Right hindlimb (tissue), 1 donor: ENCODE measurements around the gene TBC1D9.

Experiments used
- DNase-seq: peaks from one replicate; pipeline ENCODE4 v3.0.0-alpha.2; 2018

Gene TBC1D9

DNA sequence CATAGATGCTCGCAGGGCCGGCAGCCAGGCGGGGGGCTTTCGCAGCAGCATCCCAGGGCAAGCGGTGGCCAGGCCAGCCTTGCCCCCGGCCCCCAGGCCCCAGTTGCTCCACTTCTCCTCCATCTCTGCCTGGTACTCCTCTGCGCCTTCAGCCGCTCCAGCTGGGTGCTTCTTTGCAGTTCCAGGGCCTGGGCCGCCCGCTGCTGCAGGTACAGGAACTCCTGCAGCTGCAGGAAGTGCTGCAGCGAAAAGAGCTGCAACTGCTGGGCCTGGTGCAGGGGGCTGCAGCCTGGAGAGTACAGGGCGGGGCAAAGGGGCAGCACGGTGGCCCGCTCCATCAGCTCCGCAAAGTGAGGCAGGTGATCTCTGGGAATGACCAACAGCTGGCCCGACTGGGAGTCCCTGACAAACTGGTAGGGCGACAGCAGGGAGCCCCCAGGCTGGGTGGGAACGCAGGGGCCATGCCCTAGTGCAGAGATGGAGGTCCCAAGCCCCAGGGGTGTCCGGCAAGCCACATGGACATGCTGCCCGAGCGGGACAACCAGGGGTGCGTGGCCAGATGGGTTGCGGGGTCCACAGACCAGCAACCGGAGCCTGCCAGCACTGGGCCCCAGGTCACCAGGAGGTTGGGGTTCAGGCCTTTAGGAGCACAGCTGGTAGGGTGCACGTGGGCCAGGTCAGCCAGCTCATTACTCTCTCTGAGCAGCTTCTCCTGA lies 111.6 kb downstream of the TBC1D9 start:
- DNase-seq = no peak

DNA sequence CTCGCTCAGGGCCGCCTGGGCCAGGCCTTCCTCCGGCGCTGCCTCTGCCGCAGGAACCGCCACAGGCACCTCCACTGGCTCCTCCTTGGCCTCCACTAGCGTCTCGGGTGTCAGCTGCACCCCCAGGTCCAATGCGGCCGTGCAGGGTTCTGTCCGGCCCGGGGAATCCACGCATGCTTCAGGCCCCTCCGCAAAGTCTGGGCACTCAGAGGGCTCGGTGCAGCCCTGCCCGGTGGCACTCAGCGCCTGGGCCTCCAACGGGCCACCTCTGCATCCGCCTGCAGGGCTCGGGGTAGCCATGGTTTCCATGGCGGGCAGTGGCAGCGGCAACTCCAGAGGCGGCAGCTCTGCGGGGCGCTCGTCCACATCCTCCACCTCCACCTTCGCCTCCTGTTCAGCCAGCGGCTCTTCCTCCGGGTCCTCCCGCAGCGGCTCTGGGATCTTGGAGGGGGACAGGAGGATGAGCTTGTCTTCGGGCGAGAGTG lies 112.6 kb downstream of the TBC1D9 start:
- DNase-seq = no peak

DNA sequence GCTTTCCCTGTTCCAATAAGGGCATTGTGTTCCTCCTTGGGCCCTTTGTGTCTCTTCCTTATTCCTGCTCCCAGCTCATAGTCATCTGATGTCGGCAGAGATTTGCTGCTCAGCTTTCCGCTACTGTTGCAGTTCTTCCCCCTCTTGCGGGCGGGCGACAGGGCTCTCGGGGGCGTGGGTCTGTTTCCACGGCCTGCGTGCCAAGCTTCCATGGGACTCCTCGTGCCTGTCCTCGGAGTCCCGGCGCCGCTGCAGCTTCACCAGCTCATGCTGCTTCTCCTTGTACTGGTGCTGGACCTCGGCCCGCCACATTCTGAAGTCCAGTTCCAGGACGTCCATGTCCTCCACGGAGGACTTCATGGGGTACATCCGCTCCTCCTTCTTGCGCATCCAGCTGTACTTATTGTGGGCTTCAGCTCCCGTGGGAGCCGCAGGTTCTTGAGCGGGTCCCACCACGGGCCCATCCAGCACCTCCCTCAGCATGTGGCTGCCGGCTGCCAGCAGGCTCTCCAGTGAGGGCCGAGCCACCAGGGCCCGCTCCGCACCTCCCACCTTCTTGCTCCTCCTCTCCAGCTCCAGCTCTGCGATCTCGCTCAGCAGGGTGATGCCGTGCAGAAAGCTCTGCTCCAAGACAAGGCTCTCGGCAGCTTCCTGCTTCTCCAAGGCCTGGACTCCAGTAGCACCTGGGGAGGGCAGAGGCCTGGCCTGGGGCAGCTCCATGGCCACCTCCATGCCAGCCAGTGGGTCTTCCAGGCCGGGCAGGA lies 113.3 kb downstream of the TBC1D9 start:
- DNase-seq = no peak

DNA sequence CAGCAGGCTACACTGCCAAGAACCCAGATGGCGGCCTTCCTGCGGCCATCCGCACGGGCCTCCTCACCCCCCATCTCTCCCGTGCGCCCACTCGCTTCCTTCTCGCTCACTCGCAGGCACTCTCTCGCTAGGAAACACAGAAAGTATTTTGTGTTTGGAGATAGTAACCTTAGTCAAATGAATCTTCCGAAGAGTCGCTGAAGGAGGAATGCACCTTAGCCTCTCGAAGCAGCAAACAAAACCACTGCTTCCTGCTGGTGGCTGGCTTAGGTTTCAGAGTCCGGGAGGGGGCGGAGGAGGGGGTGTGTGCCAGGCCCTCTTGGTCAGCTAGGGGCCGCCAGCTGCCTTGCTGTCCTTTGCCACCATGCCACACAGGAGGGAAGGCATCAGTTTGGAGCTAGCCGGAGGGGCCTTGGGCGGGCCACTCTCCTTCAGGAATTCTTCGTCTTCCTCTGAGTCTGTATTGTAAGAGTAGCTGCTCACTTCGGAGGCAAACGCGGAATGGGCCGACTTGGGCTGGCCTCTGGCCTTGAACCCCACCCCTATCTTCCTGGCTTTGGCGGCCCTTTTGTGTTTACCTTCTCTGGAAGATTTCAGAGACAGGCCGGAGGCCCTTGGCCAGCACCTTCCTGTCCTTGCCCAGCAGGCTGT lies 114.3 kb downstream of the TBC1D9 start:
- no peak for DNase-seq

DNA sequence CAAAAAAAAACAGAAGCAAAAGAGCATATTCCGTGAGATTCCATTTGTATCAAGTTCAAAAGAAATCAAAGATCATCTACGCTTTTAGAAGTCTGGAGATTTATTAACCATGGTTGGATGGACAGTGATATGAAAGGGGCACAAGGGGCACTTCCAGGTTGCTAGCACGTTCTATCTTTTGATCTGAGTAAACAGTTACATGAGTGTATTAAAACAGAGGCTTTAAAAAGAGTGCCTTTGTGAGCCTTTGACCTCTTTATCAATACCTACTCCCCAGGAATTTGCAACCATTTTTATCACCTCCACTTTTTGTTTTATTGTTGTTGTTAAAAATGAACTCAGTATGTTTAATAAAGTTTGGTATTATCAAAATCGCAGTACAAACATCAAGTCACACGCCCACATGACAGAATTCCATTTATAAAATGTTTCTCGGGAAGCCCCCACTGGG lies 115.1 kb downstream of the TBC1D9 start:
- DNase-seq = no peak

DNA sequence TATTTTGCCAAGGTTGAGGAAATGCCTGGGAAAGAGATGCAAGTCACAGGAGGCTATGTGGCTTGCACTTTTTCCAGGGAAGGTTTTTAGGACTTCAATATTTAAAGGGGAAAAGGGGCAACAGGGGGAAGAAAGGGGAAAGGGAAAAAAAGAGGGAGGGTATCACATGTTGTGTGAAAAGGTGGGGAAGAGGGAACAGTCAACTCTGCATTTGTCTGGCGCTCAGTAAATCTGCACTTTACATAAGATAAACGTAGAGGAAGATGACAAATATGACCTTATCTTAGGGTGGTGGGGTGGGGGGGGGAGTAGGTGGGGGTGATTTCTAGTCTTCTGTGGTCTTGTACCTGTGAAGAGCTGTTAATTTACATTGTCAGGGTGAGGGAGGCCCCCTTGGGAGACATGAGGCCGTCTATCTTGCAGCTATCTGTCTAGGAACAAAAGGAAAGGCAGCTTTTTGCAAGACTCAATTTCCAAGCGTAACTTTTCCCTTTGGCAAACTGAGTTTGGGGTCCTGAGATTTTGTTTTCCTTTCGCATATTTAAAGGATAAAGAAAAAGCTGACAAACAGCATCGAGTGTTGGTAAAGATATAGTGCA lies 115.9 kb downstream of the TBC1D9 start:
- DNase-seq = no peak

DNA sequence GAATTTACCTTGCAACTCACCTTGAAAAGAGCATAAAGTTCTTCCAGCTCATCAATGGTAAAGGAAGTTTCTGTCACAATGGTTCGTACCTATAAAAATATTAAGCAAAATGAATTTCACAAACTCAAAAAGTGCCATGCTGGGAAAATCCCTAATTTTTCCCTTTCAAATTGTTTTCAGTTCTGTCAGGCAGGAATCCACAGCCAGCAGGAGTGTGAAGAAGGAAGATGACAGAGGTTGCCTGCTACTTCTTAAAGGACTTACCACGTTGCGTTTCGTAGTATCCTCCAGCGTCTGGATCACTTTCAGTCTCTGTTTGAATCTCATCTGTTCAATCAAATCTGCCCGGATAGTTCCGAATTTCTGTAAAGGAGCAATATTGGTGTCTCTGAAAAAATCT lies 117.1 kb downstream of the TBC1D9 start:
- no peak for DNase-seq

DNA sequence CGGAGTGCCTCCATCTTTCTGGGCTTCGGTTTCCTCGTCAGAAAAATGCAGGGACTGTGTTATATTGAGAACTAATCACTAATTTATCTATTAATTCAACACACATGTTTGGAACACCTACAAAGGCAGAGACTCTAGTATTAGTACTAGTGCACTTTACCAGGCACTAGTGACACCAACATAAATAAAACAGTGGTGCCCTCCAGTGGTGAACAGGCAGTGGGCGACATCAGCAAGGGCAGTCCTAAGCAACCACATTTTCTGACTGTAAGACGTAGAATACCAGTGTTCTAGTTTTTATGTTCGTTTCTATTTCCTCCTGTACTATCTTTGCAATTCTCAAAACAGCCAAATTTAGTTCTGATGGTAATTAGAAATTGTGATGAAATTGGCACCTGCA lies 118.3 kb downstream of the TBC1D9 start:
- no peak for DNase-seq

DNA sequence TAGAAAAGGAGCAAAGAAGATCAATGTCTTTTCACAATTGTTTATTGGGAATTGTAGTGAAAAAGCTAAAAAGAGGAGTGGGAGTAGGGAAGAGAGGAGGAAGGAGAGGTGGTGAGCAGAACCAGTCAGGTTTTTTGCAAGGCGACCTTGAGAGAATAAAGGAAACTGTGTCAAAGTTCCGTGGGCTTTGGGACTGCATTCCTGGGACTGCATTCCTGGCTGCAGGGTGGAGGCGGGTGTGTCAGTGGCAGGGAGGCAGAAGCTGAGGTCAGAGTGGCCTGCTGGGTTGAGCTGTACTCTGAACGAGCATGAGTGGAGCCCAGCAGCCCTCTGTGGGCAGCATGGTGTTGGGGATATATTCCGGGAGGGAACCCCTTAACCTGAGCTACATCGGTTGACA lies 120.6 kb downstream of the TBC1D9 start:
- no peak for DNase-seq

DNA sequence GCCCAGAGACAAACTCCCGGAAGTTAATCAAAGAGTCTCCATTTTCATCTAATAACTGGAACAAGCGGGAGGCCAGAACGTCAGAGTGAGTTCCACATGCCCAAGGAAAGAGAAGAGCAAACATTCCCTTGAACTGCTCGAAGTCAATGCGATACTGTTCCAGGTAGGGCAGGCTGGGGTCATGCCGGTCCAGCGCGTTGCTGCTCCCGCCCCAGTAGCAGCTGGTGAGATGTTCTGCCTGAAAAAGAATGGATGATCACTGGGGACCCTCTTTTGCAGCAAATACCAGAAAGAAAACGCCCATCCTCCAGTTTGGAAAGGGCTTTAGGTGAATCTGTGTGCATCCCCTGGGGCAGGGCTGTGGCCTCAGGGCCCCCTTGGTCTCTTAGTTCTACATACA lies 122.2 kb downstream of the TBC1D9 start:
- DNase-seq = no peak

DNA sequence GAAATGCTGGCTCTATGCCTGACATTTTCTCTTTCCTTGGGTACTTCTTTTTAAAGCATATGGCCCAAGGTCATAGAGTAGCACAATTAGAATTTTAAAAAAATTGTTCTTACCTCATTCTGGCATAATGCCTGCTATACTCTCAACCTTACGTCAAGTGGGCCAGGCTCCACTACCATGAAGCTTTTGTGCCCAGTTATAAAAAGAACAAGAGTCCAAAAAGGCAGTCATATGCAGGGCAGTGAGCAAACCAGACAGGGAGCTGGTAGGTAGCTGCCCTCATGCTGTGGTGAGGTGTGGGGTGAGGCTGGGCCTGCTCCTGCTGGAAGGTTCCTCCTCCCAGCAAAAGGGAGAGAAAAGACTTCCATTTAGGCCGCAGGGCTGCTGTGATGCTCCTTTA lies 123.1 kb downstream of the TBC1D9 start:
- no peak for DNase-seq

DNA sequence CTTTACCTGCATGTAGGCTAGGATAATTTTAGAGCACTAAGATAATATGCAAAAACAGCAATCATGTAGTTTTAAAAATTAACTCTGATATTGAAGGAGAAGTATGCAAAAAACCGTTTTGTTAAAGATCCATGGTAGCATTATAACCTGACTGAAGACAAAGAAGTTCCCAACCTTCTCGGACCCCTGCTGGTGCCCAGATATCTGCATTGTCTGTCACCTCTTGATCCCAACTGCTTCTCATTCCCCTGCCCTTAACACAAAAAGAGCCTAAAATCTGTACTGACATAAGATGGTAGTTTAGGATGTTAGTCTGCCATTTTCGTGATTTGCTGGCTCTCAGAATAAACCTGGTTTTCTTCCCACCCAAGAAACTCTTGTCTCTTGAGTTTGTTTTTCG lies 125.9 kb downstream of the TBC1D9 start:
- DNase-seq = no peak

DNA sequence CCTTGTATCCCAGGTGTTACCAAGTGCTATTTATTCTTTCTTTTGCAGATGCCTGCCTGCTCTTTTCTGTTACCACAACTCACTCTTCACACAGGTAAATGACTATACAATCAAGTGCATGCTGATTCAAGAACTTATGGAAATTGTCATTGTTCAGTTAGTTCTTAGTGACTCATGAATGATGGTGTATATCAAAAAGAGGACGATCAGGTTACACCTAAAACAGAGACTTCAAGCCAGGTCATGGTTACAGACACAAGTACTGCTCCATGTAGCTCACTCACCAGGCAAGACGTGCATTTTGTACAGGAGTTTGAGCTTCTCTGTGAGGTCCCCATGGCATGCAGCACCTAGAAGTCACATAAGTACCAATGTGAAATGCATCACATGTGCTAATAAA lies 128.2 kb downstream of the TBC1D9 start:
- DNase-seq = no peak

DNA sequence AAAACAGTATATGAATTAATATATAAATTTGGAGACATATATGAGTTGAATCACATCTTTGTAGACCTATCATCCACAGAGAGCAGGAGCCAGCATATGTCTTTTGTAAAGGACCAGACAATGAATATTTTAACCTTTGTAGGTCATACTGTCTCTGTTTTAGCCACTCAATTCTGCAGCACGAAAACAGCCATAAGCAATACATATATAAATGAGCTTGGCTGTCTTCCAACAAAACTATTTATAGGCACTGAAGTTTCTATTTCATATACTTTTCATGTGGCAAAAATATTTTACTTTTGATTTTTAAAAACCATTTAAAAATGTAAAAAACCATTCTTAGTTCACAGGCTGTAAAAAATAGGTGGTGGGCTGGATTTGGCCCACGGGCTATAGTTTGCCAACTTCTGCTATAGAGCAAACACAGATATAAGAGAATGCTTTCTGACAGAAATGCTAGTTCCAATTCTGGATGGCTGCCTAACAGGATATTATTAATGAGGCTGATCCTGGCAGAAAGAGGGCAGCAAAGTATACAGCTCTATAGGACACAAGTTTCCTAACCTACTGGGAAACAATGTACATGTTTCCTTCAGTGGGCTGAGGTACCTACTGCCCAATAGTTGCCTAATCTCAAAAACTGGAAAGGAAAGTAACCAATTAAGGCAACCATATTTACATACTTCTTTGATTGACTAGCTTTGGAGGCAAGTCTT lies 129.4 kb downstream of the TBC1D9 start:
- no peak for DNase-seq

DNA sequence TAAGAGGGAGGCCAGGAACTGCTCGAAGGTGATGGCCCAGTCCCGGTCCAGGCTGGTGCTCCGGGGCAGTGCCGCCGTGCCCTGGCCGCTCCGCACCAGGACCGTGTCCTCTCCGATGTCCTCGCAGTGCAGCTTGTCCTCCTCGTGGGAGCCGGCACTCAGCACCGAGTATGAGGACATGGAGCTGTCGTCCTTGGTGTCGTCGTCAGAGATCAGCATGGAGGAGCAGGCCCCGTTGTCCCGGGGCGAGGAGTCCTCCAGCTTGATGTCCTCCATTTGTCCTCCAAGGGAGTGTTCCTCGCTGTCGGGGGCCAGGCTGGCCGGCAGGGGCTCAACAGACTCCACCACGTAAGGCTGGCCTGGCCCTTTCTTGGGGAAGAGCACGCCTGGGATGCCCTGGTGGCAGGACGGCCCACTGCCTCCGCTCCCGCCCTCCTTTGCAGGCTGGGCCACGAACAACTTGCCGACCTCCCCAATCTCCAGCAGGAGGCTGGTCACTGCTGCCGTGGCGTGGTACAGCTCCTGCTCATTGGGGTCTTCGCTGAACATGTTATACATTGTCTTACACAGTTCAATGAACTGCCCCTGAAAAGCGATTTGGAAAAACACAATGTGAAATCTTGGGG lies 133.7 kb downstream of the TBC1D9 start:
- DNase-seq = no peak

DNA sequence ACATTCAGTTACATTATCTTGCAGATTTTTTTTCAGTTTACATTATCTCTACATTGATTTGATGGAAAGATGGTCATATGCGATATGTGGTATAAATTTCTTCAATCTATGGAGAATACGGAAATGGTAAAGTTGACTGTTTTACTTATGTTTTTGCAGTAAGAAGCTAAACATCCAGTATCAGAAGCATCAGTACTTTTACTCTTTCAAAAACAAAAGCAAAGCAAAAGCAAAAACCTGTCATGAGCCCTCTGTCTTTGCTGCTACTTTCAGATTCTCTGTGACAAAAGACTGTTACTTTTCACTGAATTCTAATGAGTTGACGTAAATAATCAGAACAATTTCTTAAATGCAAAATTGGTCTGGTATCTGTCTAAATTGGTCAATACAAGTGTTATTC lies 135.0 kb downstream of the TBC1D9 start:
- DNase-seq = no peak

DNA sequence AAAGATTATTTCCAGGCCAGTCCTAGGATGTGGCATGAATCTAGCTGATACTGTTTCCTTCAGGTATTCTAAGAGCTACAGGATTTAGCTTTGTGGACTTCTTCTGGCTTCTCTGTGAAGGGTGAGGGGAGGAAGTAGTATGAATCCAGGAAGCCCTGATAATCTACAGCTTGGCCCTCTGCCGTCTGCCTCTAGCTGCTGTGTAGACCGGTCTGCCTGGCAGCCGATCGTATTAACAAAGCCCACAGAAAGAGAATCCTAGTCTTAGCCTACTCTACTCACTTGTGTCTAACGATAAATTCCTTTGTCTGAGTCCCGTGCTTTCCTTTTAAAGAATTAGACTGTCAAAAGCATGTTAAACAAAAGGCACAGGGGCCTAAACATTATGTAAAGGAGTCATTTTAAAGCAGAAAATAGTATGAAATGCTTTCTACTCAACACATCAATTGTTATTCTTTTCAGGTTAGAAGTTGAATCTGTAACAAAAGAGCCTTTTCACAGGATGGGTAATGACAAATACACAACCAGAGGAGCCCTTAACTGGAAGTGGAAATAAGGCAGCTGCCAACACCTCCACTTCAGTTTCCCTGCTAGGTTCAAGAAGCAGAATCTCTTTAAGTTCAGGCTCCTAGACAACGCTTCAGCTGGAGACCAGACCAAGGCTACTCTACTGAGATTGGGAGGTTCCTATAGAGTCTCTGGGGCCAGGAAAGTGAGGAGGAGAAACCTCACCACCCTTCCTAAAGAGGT lies 138.5 kb downstream of the TBC1D9 start:
- DNase-seq = no peak

DNA sequence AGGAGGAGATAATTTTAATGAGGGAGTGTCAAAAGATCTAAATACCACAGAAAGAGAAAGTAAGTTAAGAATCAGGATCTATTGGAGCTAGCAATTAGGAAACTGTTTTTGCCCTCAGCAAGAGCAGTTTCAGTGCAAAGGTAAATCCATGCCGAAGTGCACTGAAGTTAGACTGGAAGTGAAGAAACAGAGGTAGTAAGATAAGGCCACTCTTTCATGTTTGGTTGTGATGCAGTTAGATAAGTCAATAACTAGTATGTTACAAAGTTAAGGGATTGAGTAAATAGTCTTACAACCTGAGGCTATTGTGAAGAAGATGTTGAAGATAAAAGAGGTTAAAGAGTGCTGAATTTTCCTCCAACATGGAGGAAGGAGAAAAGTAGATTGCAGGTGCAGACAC lies 140.7 kb downstream of the TBC1D9 start:
- DNase-seq = no peak

DNA sequence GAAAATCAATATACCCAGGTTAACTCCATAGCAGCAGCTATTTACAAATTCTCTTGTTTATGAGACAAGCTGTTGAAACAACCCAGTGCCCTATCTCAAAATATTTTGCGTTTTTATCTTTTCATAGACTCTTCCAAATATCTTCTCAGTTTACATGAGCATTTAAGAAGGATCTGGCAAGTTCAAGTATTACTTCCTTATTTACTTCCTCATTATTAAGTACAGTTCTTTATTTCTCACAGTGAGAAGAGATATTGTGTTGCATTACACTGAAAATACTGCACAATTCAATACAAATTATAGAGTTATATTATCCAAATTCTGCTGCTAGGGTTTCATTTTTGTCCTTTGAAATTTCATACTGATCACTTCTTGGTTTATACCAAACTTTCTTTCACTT lies 143.8 kb downstream of the TBC1D9 start:
- DNase-seq = no peak

DNA sequence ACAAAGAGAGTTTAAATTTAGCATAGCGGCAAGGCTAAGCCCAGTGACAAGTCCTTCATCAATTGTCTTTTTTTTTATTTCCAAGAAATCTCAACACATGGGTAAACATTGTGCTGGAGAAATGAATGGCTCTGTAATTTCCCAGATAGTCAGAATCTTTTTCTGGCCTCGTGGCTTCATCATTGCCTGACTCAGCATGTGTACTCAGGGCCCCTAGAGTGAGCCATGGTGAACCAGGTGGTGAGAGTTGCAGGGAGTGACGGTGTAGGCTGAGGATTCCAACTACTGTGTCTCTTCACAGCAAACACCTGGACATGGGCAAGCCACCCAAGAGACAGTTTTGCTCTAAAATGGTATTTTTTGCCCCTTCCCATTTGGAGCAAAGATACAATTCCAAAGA lies 144.3 kb downstream of the TBC1D9 start:
- no peak for DNase-seq
